ENCODE results near the gene OGFR. TPM values are rescaled to one million over a fixed set of nuclear protein-coding genes. Genes with fewer than 3 reads are reported as not detected.
A peak's percentile ranks its signal among the peaks of the same experiment; 100 is the strongest.

OGFR gene
- total RNA-seq, 1 donor: 39.1 TPM

DNA sequence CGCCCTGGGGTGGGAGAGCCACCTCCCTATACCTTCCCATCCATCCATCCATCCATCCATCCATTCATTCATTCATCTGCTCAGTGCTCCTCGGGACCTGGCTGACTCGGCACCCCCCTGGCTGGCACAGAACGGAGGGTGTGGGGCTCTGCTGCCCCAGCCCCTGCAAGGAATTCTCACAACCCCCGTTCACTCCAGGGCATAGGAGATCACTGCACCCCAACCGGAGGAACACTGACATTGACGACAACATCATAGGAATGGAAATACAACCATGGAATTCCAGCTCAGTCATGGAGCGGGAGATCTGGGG, 36.4 kb upstream of the OGFR start:
- TF ChIP-seq, protein P1, sequence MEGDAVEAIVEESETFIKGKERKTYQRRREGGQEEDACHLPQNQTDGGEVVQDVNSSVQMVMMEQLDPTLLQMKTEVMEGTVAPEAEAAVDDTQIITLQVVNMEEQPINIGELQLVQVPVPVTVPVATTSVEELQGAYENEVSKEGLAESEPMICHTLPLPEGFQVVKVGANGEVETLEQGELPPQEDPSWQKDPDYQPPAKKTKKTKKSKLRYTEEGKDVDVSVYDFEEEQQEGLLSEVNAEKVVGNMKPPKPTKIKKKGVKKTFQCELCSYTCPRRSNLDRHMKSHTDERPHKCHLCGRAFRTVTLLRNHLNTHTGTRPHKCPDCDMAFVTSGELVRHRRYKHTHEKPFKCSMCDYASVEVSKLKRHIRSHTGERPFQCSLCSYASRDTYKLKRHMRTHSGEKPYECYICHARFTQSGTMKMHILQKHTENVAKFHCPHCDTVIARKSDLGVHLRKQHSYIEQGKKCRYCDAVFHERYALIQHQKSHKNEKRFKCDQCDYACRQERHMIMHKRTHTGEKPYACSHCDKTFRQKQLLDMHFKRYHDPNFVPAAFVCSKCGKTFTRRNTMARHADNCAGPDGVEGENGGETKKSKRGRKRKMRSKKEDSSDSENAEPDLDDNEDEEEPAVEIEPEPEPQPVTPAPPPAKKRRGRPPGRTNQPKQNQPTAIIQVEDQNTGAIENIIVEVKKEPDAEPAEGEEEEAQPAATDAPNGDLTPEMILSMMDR (IDR thresholded peaks at IDR 0.05; ENCODE audit: extremely low read depth, low read depth, low read length): no peak
- H3K4me3 ChIP-seq (ENCODE audit: insufficient read depth, low read length): no peak overlapping the region
- H3K27ac ChIP-seq (ENCODE audit: low read depth, low read length): no peak overlapping the region
- H3K27me3 ChIP-seq (ENCODE audit: insufficient read depth, low read length): peaks cover 10% of the 10 kb centered on the region
- H2AFZ ChIP-seq (ENCODE audit: low read length): no peak overlapping the region
- H3K36me3 ChIP-seq (ENCODE audit: insufficient read depth, low read length): no peaks in the 10 kb centered on the region
- no peaks in the 10 kb centered on the region for H3K4me1 ChIP-seq (ENCODE audit: insufficient read depth, low read length)
- no peak for DNase-seq (ENCODE audit: insufficient read length, low spot score, missing footprints)
- no peaks in the 10 kb centered on the region for H3K9me3 ChIP-seq (ENCODE audit: low read depth, low read length)
- H3K79me2 ChIP-seq (ENCODE audit: insufficient read depth, low read length): no peaks in the 10 kb centered on the region
- H4K20me1 ChIP-seq (ENCODE audit: insufficient read depth, low read length): no peaks in the 10 kb centered on the region
- no peak overlapping the region for H3K4me2 ChIP-seq (ENCODE audit: insufficient read depth, low read length)

- H3K27ac ChIP-seq (ENCODE audit: low read depth, low read length): no peak overlapping the region
- H3K79me2 ChIP-seq (ENCODE audit: insufficient read depth, low read length): no peaks in the 10 kb centered on the region
- H3K9me3 ChIP-seq (ENCODE audit: low read depth, low read length): no peaks in the 10 kb centered on the region
- H4K20me1 ChIP-seq (ENCODE audit: insufficient read depth, low read length): no peaks in the 10 kb centered on the region
- no peaks in the 10 kb centered on the region for H3K4me1 ChIP-seq (ENCODE audit: insufficient read depth, low read length)
- no peaks in the 10 kb centered on the region for H3K36me3 ChIP-seq (ENCODE audit: insufficient read depth, low read length)
- H3K27me3 ChIP-seq (ENCODE audit: insufficient read depth, low read length): peaks cover 12% of the 10 kb centered on the region
- peak; percentile 92 for DNase-seq (ENCODE audit: insufficient read length, low spot score, missing footprints)
- TF ChIP-seq, protein P1 (IDR thresholded peaks at IDR 0.05; ENCODE audit: extremely low read depth, low read depth, low read length): no peak
- H3K4me2 ChIP-seq (ENCODE audit: insufficient read depth, low read length): no peak overlapping the region
- no peak overlapping the region for H3K4me3 ChIP-seq (ENCODE audit: insufficient read depth, low read length)
- H2AFZ ChIP-seq (ENCODE audit: low read length): no peak overlapping the region
These were observed 35.9 kb upstream of the OGFR start for GRCh38 chr20:62768551-62769287.

- peak; percentile 83 for DNase-seq (ENCODE audit: insufficient read length, low spot score, missing footprints)
- Histone ChIP-seq H3K27ac (ENCODE audit: low read depth, low read length) (no peak overlapping the region), H2AFZ (ENCODE audit: low read length) (no peak overlapping the region), H3K4me2 (ENCODE audit: insufficient read depth, low read length) (no peak overlapping the region), H3K36me3 (ENCODE audit: insufficient read depth, low read length) (no peaks in the 10 kb centered on the region), H4K20me1 (ENCODE audit: insufficient read depth, low read length) (no peaks in the 10 kb centered on the region), H3K9me3 (ENCODE audit: low read depth, low read length) (no peaks in the 10 kb centered on the region), H3K27me3 (ENCODE audit: insufficient read depth, low read length) (peaks cover 13% of the 10 kb centered on the region), H3K4me1 (ENCODE audit: insufficient read depth, low read length) (no peaks in the 10 kb centered on the region), H3K4me3 (ENCODE audit: insufficient read depth, low read length) (no peak overlapping the region), H3K79me2 (ENCODE audit: insufficient read depth, low read length) (no peaks in the 10 kb centered on the region)
- TF ChIP-seq, protein P1 (IDR thresholded peaks at IDR 0.05; ENCODE audit: extremely low read depth, low read depth, low read length): no peak
These were observed 35.1 kb upstream of the OGFR start for GRCh38 chr20:62769346-62770071.
